Activated T-cell treated with anti-CD3 and anti-CD28 coated beads, Interleukin-2, amount 50 U/mL, for 24 hours (primary cell): ENCODE data around the gene BMPR1B.

Experiments used
- DNase-seq: peaks from one replicate; pipeline ENCODE4 v3.0.0-alpha.2; 2020
- H3K27ac Mint-ChIP-seq: 2 replicates; pipeline ENCODE4 v1.8.0; 2020; ENCODE audit warnings: mild to moderate bottlenecking, mixed read lengths
- H3K27me3 Mint-ChIP-seq: 2 replicates; pipeline ENCODE4 v1.8.0; 2020; ENCODE audit warnings: mixed read lengths
- H3K36me3 Mint-ChIP-seq: 2 replicates; pipeline ENCODE4 v1.8.0; 2020; ENCODE audit warnings: low read depth, mixed read lengths
- H3K4me1 Mint-ChIP-seq: 2 replicates; pipeline ENCODE4 v1.8.0; 2020; ENCODE audit warnings: low read depth, mixed read lengths
- H3K4me3 Mint-ChIP-seq: 2 replicates; pipeline ENCODE4 v1.8.0; 2020; ENCODE audit warnings: mild to moderate bottlenecking, moderate library complexity, mixed read lengths
- H3K9me3 Mint-ChIP-seq: 2 replicates; pipeline ENCODE4 v1.8.0; 2020; ENCODE audit warnings: mixed read lengths

The BMPR1B gene

DNA sequence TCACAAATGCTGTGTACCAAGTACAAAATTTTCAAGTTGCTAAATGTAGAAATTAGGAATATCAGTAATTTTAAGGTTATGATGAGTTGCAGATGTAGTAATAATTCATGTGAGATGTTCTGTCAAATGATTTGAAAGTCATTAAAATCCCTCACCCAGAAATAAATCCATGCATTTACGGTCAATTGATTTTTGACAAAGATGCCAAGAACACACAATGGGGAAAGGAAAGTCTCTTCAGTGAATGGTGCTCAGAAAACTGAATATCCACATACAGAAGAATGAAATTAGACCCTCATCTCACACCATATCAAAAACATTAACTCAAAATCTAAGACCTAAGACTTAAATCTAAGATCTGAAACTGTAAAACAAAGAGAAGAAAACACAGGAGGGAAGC is 12.9 kb upstream of the BMPR1B start:
- Mint-ChIP-seq H3K36me3 (no peaks in the 10 kb centered on the region), H3K4me1 (no peaks in the 10 kb centered on the region), H3K9me3 (no peaks in the 10 kb centered on the region), H3K4me3 (no peak overlapping the region), H3K27me3 (peaks cover 11% of the 10 kb centered on the region), H3K27ac (no peak overlapping the region)
- no peak for DNase-seq

DNA sequence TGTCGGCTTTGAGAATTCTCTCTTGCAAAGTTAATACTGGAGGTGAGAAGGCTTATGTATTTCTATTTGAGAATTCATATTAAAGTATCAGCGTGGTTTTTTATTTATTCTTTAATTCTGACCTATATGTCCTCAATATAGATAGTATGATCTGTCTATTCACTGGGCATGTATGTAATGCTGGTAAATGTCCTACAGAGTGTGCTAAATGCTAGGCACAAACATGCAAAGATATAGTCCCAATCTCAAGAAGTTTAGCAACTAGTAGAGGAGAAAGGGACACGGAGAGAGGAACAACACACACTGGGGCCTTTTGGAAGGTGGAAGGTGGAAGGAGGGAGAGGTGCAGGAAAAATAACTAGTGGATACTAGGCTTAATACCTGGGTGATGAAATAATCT is 11.0 kb upstream of the BMPR1B start:
- no peak for DNase-seq
- Mint-ChIP-seq H3K4me3 (no peak overlapping the region), H3K9me3 (no peaks in the 10 kb centered on the region), H3K27ac (no peak overlapping the region), H3K4me1 (no peaks in the 10 kb centered on the region), H3K36me3 (no peaks in the 10 kb centered on the region), H3K27me3 (peaks cover 7% of the 10 kb centered on the region)

DNA sequence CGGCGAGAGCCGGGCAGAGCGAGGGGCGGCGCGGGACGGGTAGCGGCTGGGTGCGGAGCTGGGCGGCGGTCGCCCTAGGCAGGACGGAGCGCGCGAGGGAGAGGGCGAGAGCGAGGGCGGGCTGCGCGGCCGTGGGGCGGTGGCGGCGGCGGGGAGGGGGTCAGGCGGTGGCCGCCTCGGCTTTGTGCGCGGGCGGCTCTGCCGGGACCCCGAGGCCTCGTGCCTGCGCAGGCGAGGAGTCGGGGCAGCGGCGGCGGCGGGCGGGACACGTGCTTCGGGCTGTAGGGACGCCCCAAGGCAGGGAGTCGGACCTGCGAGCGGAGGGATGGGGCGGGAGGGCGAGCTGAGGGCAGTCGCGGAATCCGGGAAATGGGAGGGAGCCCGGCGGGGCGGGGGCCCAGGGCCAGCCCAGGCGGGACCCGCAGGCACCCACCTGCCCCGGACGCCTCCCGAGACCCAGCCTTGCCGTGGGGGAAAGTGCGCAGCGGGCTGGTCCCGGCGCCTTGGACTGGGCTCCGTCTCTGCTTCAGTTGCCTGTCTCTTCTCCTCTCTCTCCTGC is 465 bp downstream of the BMPR1B start:
- Mint-ChIP-seq H3K27me3 (peaks cover 75% of the 10 kb centered on the region), H3K4me1 (peaks cover 8% of the 10 kb centered on the region), H3K9me3 (no peaks in the 10 kb centered on the region), H3K4me3 (peak overlapping the region; percentile 40), H3K27ac (no peak overlapping the region), H3K36me3 (no peaks in the 10 kb centered on the region)
- DNase-seq: peak; percentile 35

DNA sequence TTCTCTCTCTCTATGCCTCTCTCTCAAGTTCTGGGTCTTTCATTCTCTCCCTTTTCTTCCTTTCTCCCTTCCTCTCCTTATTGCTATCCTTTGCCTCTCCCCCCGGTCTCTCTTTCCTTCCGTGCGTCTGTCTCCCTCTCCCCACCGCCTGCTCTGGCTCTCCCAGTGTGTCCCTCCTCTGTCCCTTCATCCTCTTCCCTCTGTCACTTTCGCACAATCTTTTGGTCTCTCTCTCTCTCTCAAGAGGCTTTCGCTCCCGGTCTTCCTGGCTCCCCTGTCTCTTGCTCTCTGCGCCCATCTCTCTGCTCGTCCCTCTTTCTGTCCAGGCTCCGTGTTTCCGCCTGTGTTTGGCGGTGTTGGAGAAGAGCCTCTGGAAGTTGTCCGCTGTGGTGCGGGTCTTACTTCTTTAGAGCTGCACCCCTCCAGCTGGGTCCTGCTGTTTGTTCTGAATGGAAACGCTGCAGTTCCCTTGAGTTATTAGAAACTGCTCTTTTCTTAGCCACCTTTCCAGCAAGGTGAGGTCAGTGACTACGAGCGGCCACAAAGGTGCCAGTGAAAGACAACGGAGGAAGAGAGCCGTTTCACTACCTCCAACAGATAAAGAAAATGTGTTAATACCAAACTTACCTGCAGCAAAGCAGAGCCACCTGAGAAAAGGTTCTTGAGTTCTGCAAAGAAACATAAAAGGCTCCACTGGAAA is 1.1 kb downstream of the BMPR1B start:
- H3K36me3 Mint-ChIP-seq: no peaks in the 10 kb centered on the region
- H3K4me3 Mint-ChIP-seq: peak overlapping the region; percentile 40
- peaks cover 74% of the 10 kb centered on the region for H3K27me3 Mint-ChIP-seq
- no peaks in the 10 kb centered on the region for H3K9me3 Mint-ChIP-seq
- H3K27ac Mint-ChIP-seq: no peak overlapping the region
- peaks cover 8% of the 10 kb centered on the region for H3K4me1 Mint-ChIP-seq
- DNase-seq: no peak

DNA sequence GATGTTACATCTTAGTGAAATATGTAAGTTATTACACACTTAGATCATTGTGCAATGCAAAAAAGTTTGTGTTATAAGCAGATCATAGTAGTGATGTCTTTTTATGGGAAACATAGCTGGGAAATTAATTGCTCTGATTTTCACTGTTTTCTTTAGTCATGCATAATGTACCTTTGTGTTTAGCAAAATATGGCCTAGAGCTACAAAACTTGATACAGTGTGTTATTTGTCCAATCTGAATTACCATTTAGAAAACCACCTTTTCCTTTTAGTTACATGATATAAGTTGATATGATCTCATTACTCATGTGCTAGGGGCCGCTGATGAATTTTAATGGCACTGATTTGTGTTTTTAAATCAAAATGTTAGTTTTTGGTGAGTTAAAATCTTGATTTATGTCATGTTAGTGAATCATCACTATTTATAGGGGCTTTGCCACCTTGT is 2.0 kb downstream of the BMPR1B start:
- Mint-ChIP-seq H3K9me3 (no peaks in the 10 kb centered on the region), H3K4me3 (no peak overlapping the region), H3K27me3 (peaks cover 77% of the 10 kb centered on the region), H3K27ac (no peak overlapping the region), H3K36me3 (no peaks in the 10 kb centered on the region), H3K4me1 (peaks cover 8% of the 10 kb centered on the region)
- no peak for DNase-seq

DNA sequence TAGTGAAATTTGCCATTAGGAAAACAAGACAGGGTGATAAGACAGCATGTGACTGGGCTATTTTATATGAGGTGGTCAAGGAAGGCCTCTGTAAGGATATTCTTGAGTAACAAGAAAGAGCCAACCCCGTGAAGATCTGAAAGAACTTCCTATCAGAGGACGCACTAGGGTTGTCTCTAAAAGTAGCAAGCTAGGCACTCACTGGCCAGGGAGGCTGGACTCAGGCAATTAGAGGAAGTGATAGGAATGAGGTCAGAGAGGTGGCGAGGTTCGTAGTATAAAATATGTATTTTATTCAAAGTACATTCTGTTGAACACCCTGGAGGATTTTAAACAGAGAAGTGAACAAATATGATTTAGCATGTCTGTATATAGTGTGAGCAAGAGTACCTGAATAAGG is 4.6 kb downstream of the BMPR1B start:
- no peak overlapping the region for H3K27ac Mint-ChIP-seq
- peaks cover 6% of the 10 kb centered on the region for H3K4me1 Mint-ChIP-seq
- H3K36me3 Mint-ChIP-seq: no peaks in the 10 kb centered on the region
- DNase-seq: no peak
- H3K9me3 Mint-ChIP-seq: no peaks in the 10 kb centered on the region
- H3K4me3 Mint-ChIP-seq: no peak overlapping the region
- peaks cover 59% of the 10 kb centered on the region for H3K27me3 Mint-ChIP-seq

DNA sequence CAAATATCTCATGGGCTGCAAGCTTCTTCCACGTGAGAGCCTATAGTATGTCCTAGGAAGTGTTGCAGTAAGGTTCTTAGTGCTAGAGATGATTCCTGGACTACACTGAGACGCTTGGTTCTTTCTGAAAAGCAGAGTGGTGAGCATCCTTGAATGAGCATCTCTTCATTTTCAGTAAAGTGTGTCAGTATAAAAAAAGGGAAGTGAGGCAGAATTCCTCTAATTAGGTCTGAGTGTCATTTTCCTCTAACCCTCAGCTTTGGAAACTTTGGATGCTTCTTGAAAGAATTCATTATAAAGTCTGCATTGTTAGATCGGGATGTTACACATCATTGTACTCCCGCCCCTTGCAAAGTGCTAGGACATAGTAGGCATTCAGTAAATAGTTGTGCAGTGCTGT is 5.2 kb downstream of the BMPR1B start:
- H3K9me3 Mint-ChIP-seq: no peaks in the 10 kb centered on the region
- peaks cover 56% of the 10 kb centered on the region for H3K27me3 Mint-ChIP-seq
- H3K36me3 Mint-ChIP-seq: no peaks in the 10 kb centered on the region
- H3K27ac Mint-ChIP-seq: no peak overlapping the region
- DNase-seq: no peak
- H3K4me1 Mint-ChIP-seq: peaks cover 5% of the 10 kb centered on the region
- H3K4me3 Mint-ChIP-seq: no peak overlapping the region

DNA sequence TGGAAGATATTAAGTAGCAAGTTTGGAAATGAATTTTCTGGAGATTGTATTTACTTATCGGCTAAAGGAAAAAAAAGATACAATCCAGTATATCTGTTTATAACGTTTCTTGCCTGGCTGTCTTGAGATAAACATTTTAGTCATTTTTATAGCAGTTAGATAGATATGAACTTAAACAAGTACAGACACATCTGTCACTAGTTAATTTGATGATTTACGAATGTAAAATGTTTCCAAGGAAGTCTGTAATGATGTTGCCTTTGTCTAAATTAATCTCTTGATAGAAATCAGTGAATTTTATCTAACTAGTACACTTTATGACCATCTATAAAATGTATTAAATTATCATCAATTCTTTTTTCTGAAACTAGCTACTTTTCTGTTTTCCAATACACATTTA is 5.7 kb downstream of the BMPR1B start:
- peaks cover 5% of the 10 kb centered on the region for H3K4me1 Mint-ChIP-seq
- H3K9me3 Mint-ChIP-seq: no peaks in the 10 kb centered on the region
- no peak for DNase-seq
- no peak overlapping the region for H3K4me3 Mint-ChIP-seq
- H3K27ac Mint-ChIP-seq: no peak overlapping the region
- peaks cover 55% of the 10 kb centered on the region for H3K27me3 Mint-ChIP-seq
- no peaks in the 10 kb centered on the region for H3K36me3 Mint-ChIP-seq

DNA sequence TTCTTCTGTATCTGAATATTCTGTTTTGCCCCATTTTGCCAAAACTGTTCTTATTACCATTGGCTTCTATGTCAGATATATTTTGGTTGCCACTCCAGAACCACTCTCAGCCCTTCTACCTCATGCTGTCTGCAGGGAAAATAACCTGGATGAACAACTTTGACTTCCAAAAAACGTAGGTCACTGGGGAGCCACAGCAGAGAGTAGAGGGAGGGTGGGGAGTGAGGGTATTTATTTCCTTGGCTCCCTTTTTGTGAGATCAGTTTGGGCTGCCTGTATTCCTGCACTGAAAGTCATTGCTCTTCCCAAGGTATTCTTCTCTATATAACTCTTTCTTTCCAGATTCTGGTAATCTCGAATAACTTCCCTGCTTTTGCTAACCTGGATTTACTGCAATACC is 6.3 kb downstream of the BMPR1B start:
- H3K36me3 Mint-ChIP-seq: no peaks in the 10 kb centered on the region
- no peak overlapping the region for H3K27ac Mint-ChIP-seq
- no peaks in the 10 kb centered on the region for H3K9me3 Mint-ChIP-seq
- no peak overlapping the region for H3K4me3 Mint-ChIP-seq
- no peak for DNase-seq
- no peaks in the 10 kb centered on the region for H3K4me1 Mint-ChIP-seq
- peaks cover 49% of the 10 kb centered on the region for H3K27me3 Mint-ChIP-seq

DNA sequence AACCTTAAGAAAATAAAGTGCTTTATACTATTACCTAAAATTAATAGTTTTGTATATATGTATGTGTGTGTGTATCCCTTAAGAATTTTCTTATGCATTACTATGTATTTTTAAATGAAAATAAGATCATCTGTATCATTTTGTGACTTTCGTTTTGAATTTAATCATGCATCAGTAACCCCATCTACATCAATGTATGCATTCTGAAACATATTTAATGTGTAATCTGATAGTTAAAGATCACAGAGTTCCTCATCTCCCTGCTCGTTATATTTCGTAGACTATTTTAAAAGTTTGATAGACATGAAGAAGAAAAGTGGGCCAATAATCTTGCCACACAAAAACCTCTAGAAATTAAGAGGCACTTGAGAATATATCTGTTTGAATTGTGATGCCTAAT is 7.4 kb downstream of the BMPR1B start:
- peaks cover 43% of the 10 kb centered on the region for H3K27me3 Mint-ChIP-seq

DNA sequence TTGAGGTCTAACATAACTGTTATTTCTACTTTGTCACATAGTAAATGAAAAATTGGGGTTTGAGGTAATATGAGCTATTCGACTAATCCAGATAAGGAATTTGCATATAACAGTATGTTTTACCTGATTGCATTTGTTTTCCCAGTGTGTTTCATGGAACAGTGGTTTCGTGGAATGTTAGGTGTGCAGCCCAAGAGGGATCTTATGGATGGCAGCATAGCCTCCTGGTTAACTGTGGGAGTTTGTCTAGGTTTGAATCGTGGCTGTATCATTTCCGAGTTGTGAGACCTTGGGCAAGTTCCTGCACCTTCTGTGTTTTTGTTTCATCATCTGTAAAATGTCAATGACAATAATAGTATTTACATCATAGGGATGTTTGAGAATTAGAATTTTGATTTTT is 7.9 kb downstream of the BMPR1B start:
- Mint-ChIP-seq H3K27me3 (peaks cover 39% of the 10 kb centered on the region), H3K9me3 (no peaks in the 10 kb centered on the region), H3K4me1 (no peaks in the 10 kb centered on the region), H3K4me3 (no peak overlapping the region), H3K36me3 (no peaks in the 10 kb centered on the region), H3K27ac (no peak overlapping the region)
- no peak for DNase-seq

More for the DNA sequence above, 7.4 kb downstream of the BMPR1B start:
- Mint-ChIP-seq H3K9me3 (no peaks in the 10 kb centered on the region), H3K36me3 (no peaks in the 10 kb centered on the region), H3K27ac (no peak overlapping the region), H3K4me1 (no peaks in the 10 kb centered on the region), H3K4me3 (no peak overlapping the region)
- no peak for DNase-seq

DNA sequence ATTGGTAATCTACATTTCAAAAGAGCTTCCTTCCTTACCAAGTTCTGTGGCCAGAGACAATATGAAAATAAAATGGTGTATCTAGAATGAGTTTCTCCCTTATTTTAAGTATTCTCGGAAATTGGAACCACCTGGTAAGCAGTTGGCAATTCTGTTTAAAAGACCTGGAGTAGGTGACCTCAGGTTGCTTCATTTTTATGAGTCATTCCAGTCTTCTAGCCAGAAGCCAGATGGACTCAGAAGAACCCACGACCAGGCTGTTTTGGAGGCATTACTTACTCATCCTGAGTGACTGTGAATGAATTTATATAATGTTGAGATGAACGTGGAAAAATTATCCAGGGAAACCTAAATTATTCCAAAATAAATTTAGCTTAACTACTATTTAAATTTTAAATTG is 9.1 kb downstream of the BMPR1B start:
- H3K4me3 Mint-ChIP-seq: no peak overlapping the region
- H3K27me3 Mint-ChIP-seq: peaks cover 29% of the 10 kb centered on the region
- H3K36me3 Mint-ChIP-seq: no peaks in the 10 kb centered on the region
- DNase-seq: no peak
- H3K4me1 Mint-ChIP-seq: no peaks in the 10 kb centered on the region
- H3K27ac Mint-ChIP-seq: no peak overlapping the region
- no peaks in the 10 kb centered on the region for H3K9me3 Mint-ChIP-seq

DNA sequence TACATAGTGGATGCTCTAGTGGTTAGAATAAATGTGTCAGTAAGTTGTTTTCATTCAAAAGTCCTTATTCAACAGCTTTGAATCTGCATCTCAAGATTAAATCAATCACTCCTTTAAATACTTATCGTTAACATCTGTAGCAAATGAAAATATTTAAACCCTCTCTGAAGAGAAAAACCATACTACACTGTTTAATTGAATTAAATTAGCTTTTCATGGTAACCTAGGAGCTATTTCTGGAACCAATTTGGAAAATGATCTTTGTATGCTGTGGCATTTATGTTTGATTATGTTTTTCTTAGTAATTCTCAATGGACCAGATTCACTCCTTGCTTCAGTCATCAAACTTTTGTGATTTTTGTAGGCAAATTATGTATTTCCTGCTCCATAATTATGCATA is 9.7 kb downstream of the BMPR1B start:
- Mint-ChIP-seq H3K27ac (no peak overlapping the region), H3K9me3 (no peaks in the 10 kb centered on the region), H3K36me3 (no peaks in the 10 kb centered on the region), H3K27me3 (peaks cover 24% of the 10 kb centered on the region), H3K4me3 (no peak overlapping the region), H3K4me1 (no peaks in the 10 kb centered on the region)
- DNase-seq: no peak

DNA sequence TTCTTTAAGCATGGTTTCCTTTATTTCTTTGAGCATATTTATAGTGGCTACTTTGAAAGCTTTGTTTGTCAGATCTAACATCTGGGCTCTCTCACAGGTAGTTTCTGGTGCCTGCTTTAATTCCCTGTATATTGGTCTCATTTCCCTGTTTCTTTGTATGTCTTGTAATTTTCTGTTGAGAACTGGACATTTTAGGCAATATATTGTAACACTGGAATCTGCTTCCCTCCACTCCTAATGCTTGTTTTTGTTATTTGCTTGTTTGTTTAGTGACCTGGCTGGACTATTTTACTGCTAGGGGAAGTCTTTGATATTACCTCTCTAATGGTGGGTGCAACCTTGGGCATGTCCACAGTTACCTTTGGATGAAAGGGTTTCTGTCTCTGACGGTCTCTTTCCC is 25.0 kb downstream of the BMPR1B start:
- no peak overlapping the region for H3K4me3 Mint-ChIP-seq
- no peak overlapping the region for H3K27ac Mint-ChIP-seq
- H3K36me3 Mint-ChIP-seq: no peaks in the 10 kb centered on the region
- no peaks in the 10 kb centered on the region for H3K27me3 Mint-ChIP-seq
- no peaks in the 10 kb centered on the region for H3K4me1 Mint-ChIP-seq
- no peak for DNase-seq
- peaks cover 5% of the 10 kb centered on the region for H3K9me3 Mint-ChIP-seq

DNA sequence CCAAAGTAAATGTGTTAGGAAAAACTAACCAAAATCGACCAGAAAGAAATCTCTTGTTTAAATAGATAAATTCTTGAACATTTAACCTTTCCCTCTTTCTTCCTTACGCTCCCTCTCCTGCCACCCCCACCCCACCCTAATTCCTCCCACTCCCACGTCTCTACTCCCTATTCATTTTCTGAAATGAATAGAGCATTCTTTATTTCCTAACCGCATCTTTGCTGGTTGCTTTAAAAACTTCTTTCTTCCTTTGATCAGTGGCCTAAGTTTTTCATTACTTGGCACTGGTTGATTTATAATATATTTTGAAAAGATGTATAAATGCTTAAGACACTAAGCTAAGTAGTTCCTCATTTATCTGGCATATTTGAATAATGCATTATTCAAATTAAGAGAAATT is 33.9 kb downstream of the BMPR1B start:
- Mint-ChIP-seq H3K9me3 (peaks cover 2% of the 10 kb centered on the region), H3K27ac (no peak overlapping the region), H3K36me3 (no peaks in the 10 kb centered on the region), H3K4me3 (no peak overlapping the region), H3K27me3 (no peaks in the 10 kb centered on the region), H3K4me1 (no peaks in the 10 kb centered on the region)
- no peak for DNase-seq

DNA sequence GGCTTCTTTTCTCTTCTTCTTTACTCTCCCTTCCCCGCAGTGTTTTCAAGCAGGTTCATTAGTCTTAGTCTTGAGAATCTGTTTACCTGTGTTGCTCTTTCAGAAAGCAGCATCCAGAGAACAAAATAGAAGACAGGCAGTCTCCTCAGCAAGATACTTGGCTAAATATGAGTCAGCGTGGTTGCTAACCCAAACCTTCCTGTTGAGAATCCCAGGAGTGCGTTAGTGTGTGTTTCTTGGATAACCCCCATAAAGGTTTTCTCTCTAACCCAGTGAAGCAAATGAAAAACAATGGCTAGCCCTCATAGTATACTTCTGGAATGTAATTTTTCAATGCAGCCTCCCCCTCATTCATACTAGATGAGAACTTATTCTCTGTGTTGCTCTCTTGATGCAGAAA is 41.1 kb downstream of the BMPR1B start:
- no peak for DNase-seq

More for the DNA sequence above, 41.1 kb downstream of the BMPR1B start:
- Mint-ChIP-seq H3K27me3 (no peaks in the 10 kb centered on the region), H3K4me3 (no peak overlapping the region), H3K36me3 (no peaks in the 10 kb centered on the region), H3K9me3 (peaks cover 2% of the 10 kb centered on the region), H3K27ac (no peak overlapping the region), H3K4me1 (no peaks in the 10 kb centered on the region)
